Lower lobe of right lung (tissue), 2 donors: ENCODE data around the gene SYT14. TPM values are rescaled to one million over a fixed set of nuclear protein-coding genes. Genes with fewer than 3 reads are reported as not detected.
"Not testable (repeated sequence)": the region's sequence is repeated elsewhere in the genome, so short reads cannot be mapped to it uniquely, and the experiment has no call there.

Experiments
- ATAC-seq, 2 donors: fragments of 200-7000 bp; cut with Tn5 transposase; one replicate each; pipeline ENCODE4 v1.9.1; 2020 to 2022; ENCODE audit warnings: mild to moderate bottlenecking in 2 of 2, moderate library complexity in 2 of 2
- DNase-seq: peaks from one replicate; pipeline ENCODE4 v3.0.0-alpha.2; 2020
- H3K27ac ChIP-seq: fragments of 200-600 bp; one replicate; pipeline ENCODE4 v1.8.0; 2022
- H3K27me3 ChIP-seq: fragments of 200-600 bp; one replicate; pipeline ENCODE4 v1.8.0; 2022; ENCODE audit warnings: low read depth
- H3K36me3 ChIP-seq: fragments of 200-600 bp; one replicate; pipeline ENCODE4 v1.8.0; 2022; ENCODE audit warnings: mild to moderate bottlenecking
- H3K4me1 ChIP-seq: fragments of 200-600 bp; one replicate; pipeline ENCODE4 v1.8.0; 2022
- H3K4me3 ChIP-seq: fragments of 200-600 bp; one replicate; pipeline ENCODE4 v1.8.0; 2022; ENCODE audit warnings: mild to moderate bottlenecking
- H3K9me3 ChIP-seq: fragments of 200-600 bp; one replicate; pipeline ENCODE4 v1.8.0; 2022
- CTCF ChIP-seq: fragments of 200-600 bp; IDR thresholded peaks from one replicate; pipeline ENCODE4 v1.8.0; 2022; ENCODE audit warnings: antibody characterized with exemption, mild to moderate bottlenecking
- intact Hi-C: fragments of 100-400 bp; cut with DNase I; formaldehyde crosslinking; loops from one replicate; pipeline ENCODE4 v1.11.0; 2022
- total RNA-seq: library from RNA; stranded (reverse); fragmentation: NEBNext Ultra II Directional; extraction: Animal tissue kit (Norgen Biotek cat#: 25700); gene quantifications from one replicate; pipeline ENCODE4 v1.2.1, GENCODE V29; 2021
- donor health status: DM: no; HTN: yes; CAD: no; lungs with severe emphysema.

Gene SYT14
- total RNA-seq, 1 donor from 2014 or later: not detected

- H3K36me3 ChIP-seq: no peaks in the 10 kb centered on the region
- DNase-seq (no peak), ATAC-seq (no peak)
- no peak overlapping the region for H3K4me3 ChIP-seq
- intact Hi-C loops: no loop called here
- TF ChIP-seq CTCF: no peak
- H3K27me3 ChIP-seq: no peaks in the 10 kb centered on the region
- no peaks in the 10 kb centered on the region for H3K9me3 ChIP-seq
- no peaks in the 10 kb centered on the region for H3K4me1 ChIP-seq
- no peak overlapping the region for H3K27ac ChIP-seq
Measured at GRCh38 chr1:209956116-209956515, 18.1 kb downstream of the SYT14 start.

- ATAC-seq (no peak), DNase-seq (no peak)
- Histone ChIP-seq H3K27me3 (no peaks in the 10 kb centered on the region), H3K4me3 (no peak overlapping the region), H3K27ac (no peak overlapping the region), H3K4me1 (no peaks in the 10 kb centered on the region), H3K36me3 (no peaks in the 10 kb centered on the region), H3K9me3 (no peaks in the 10 kb centered on the region)
- intact Hi-C loops: no loop called here
- TF ChIP-seq CTCF: no peak
Measured at GRCh38 chr1:209959623-209960022, 21.6 kb downstream of the SYT14 start.

- intact Hi-C loops: no loop called here
- H3K27me3 ChIP-seq: no peaks in the 10 kb centered on the region
- H3K36me3 ChIP-seq: no peaks in the 10 kb centered on the region
- no peaks in the 10 kb centered on the region for H3K4me1 ChIP-seq
- no peak for ATAC-seq
- no peak for TF ChIP-seq CTCF
- no peak overlapping the region for H3K27ac ChIP-seq
- no peak overlapping the region for H3K4me3 ChIP-seq
- H3K9me3 ChIP-seq: no peaks in the 10 kb centered on the region
- no peak for DNase-seq
Measured at GRCh38 chr1:209960926-209961325, 22.9 kb downstream of the SYT14 start.

GRCh38 chr1:209962388-209962787 lies 24.4 kb downstream of the SYT14 start:
- intact Hi-C loops: no loop called here
- Histone ChIP-seq H3K27me3 (no peaks in the 10 kb centered on the region), H3K4me3 (no peak overlapping the region), H3K4me1 (no peaks in the 10 kb centered on the region), H3K9me3 (no peaks in the 10 kb centered on the region), H3K27ac (no peak overlapping the region), H3K36me3 (no peaks in the 10 kb centered on the region)
- no peak for TF ChIP-seq CTCF
- DNase-seq (no peak), ATAC-seq (no peak)

GRCh38 chr1:209962856-209963255 lies 24.8 kb downstream of the SYT14 start:
- no peak for TF ChIP-seq CTCF
- no peaks in the 10 kb centered on the region for H3K27me3 ChIP-seq
- no peak overlapping the region for H3K27ac ChIP-seq
- intact Hi-C loops: no loop called here
- no peaks in the 10 kb centered on the region for H3K36me3 ChIP-seq
- no peaks in the 10 kb centered on the region for H3K4me1 ChIP-seq
- ATAC-seq: no peak
- no peaks in the 10 kb centered on the region for H3K9me3 ChIP-seq
- no peak for DNase-seq
- H3K4me3 ChIP-seq: no peak overlapping the region

- ATAC-seq: no peak
- intact Hi-C loops: no loop called here
- H3K9me3 ChIP-seq: no peaks in the 10 kb centered on the region
- DNase-seq: no peak
- no peaks in the 10 kb centered on the region for H3K27me3 ChIP-seq
- no peak overlapping the region for H3K4me3 ChIP-seq
- H3K36me3 ChIP-seq: no peaks in the 10 kb centered on the region
- no peak for TF ChIP-seq CTCF
- no peak overlapping the region for H3K27ac ChIP-seq
- no peaks in the 10 kb centered on the region for H3K4me1 ChIP-seq
Measured at GRCh38 chr1:209965996-209966395, 28.0 kb downstream of the SYT14 start.

- intact Hi-C loops, H3K36me3 ChIP-seq, H3K4me1 ChIP-seq, DNase-seq, H3K27me3 ChIP-seq, H3K27ac ChIP-seq, H3K4me3 ChIP-seq, ATAC-seq, H3K9me3 ChIP-seq: not testable (repeated sequence)
Measured at GRCh38 chr1:209978721-209979120, 40.7 kb downstream of the SYT14 start.
